IPS-18c (cell line): ENCODE results near the gene NLE1.

Experiments
- H3K4me3 ChIP-seq: 2 replicates; pipeline ENCODE4 v1.7.0; 2013; ENCODE audit warnings: low read depth, mild to moderate bottlenecking, low read length, moderate library complexity; ENCODE audit not compliant: insufficient read depth
- H3K9me3 ChIP-seq: one replicate; pipeline ENCODE4 v1.6.1; 2013; ENCODE audit warnings: mild to moderate bottlenecking, low read length, moderate library complexity; ENCODE audit not compliant: control insufficient read depth, insufficient read depth

NLE1 gene

DNA sequence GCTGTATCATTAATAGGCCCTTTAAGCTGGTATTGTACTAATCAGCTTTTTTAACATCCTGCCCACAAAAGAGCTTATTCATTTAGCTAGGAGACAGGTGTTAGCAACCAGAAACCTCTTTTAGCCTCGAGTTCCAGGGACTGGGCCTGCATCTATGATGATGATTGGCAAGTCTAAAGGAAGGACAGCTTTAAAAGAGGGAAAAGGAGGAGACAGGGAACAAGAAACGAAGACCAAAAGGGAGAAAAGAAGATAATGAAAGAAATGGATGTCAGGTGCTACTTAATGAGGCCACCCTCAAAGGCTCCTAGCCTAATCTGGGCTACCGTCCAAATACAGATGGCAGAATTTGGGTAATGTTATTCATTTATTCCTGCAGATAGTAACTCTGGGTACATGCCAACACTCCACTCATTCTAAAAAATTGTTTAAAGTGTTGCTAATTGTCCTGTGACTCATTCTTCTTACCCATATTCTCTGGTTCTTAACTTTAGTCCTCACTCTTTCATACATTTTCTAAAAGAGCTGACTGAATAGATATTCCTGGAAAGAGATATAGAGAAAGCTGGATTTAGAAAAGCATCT is 59.9 kb downstream of the NLE1 start:
- Histone ChIP-seq H3K4me3 (no peak overlapping the region), H3K9me3 (no peaks in the 10 kb centered on the region)

GRCh38 chr17:35081638-35082037 is 60.5 kb downstream of the NLE1 start:
- H3K9me3 ChIP-seq, result no peaks in the 10 kb centered on the region
- H3K4me3 ChIP-seq, result no peak overlapping the region

DNA sequence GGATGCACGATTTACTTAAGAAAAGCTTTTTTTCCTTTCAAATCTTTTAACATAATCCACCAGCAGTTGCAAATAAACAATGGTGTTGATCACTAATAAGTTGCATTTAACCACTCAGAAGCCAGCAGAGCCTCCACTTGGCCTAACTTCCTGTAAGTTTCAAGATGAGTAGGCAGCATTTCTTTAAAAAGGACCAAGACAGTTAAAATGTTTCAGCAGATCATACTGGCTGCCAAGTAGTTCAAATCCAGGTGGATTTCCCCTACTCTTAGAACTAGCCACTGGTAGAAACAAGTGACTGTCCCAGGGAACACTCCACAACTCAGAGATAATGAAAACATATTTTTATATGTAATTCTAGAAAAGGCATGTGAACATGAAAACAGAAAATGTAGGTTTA is 61.6 kb downstream of the NLE1 start:
- no peaks in the 10 kb centered on the region for H3K9me3 ChIP-seq
- H3K4me3 ChIP-seq, result no peak overlapping the region

- Histone ChIP-seq H3K4me3 (no peak overlapping the region), H3K9me3 (no peaks in the 10 kb centered on the region)
Observed at GRCh38 chr17:35079547-35080423, 62.3 kb downstream of the NLE1 start.
